GM12878 (cell line): ENCODE measurements around the gene OR1E1. TPM values are rescaled to one million over a fixed set of nuclear protein-coding genes. Genes with fewer than 3 reads are reported as not detected.

Source experiments
- ATAC-seq: fragments of 200-7000 bp; cut with Tn5 transposase; 3 replicates; pipeline ENCODE4 v1.9.1; 2020; ENCODE audit warnings: mild to moderate bottlenecking, moderate library complexity
- BruUV-seq: library from RNA; stranded (reverse); fragments of 400-500 nt; replicated peaks from 2 replicates; lab custom pipeline; 2021; lab: Mats Ljungman, UMichigan
- CTCF ChIA-PET: fragments of 300-600 bp; sonication (Branson Sonifier 250); formaldehyde crosslinking; extraction: SDS; loops from one replicate; lab custom pipeline; 2021; ENCODE audit warnings: inconsistent platforms; lab: Yijun Ruan, JAX
- POLR2A ChIA-PET: fragments of 350-600 bp; formaldehyde crosslinking; extraction: SDS; loops from one replicate; lab custom pipeline; 2021; ENCODE audit warnings: inconsistent platforms; lab: Charles Lee
- RAD21 ChIA-PET: fragments of 300-600 bp; sonication (Branson Sonifier 250); formaldehyde crosslinking; loops from one replicate; lab custom pipeline; 2023; ENCODE audit warnings: antibody characterized with exemption; ENCODE audit not compliant: unreplicated experiment; lab: Charles Lee
- SMC1A ChIA-PET: fragments of 300-600 bp; sonication (Branson Sonifier 250); formaldehyde crosslinking; loops from one replicate; lab custom pipeline; 2023; ENCODE audit not compliant: unreplicated experiment, uncharacterized antibody; lab: Charles Lee
- DNase-seq: peaks from one replicate; pipeline ENCODE4 v3.0.0-alpha.2; 2011; ENCODE audit warnings: low read depth, low spot score
- FAIRE-seq: peaks from 3 replicates; lab custom pipeline; 2011; peaks lifted over from hg19 to GRCh38; lab: Jason Lieb, UNC
- H2AFZ ChIP-seq: 2 replicates; pipeline ENCODE4 v1.6.0; 2011; ENCODE audit warnings: low read depth, low read length, control low read depth; ENCODE audit not compliant: control insufficient read depth
- H3K27ac ChIP-seq: 2 replicates; pipeline ENCODE4 v1.5.1; 2011; ENCODE audit warnings: control low read depth; ENCODE audit not compliant: control insufficient read depth, insufficient read depth
- H3K27me3 ChIP-seq, 2 experiments: replicated peaks in 1 of 2; 2 replicates each; pipeline versions ENCODE4 v1.6.0 to v1.6.1; 2011; ENCODE audit warnings: low read length in 1 of 2; ENCODE audit not compliant: control insufficient read depth in 2 of 2, insufficient read depth in 2 of 2
- H3K36me3 ChIP-seq, 2 experiments: 2 replicates each; pipeline ENCODE4 v1.5.1; 2011; ENCODE audit warnings: low read length in 1 of 2; ENCODE audit not compliant: control insufficient read depth in 2 of 2, insufficient read depth in 2 of 2
- H3K4me1 ChIP-seq: 2 replicates; pipeline ENCODE4 v1.6.1; 2011; ENCODE audit warnings: mild to moderate bottlenecking, low read length, moderate library complexity, mixed read lengths; ENCODE audit not compliant: control insufficient read depth, insufficient read depth
- H3K4me2 ChIP-seq: 2 replicates; pipeline ENCODE4 v1.6.0; 2011; ENCODE audit warnings: control low read depth; ENCODE audit not compliant: control insufficient read depth, insufficient read depth
- H3K4me3 ChIP-seq: fragments of 200-600 bp; sonication (generic); 2 replicates; pipeline ENCODE4 v1.5.1; 2016
- H3K79me2 ChIP-seq: 2 replicates; pipeline ENCODE4 v1.6.0; 2011; ENCODE audit warnings: low read length; ENCODE audit not compliant: control insufficient read depth, insufficient read depth
- H3K9ac ChIP-seq: 2 replicates; pipeline ENCODE4 v1.8.0; 2011; ENCODE audit warnings: low read length, control low read depth, mixed read lengths; ENCODE audit not compliant: control insufficient read depth, insufficient read depth
- H3K9me3 ChIP-seq: replicated peaks from 3 replicates; pipeline ENCODE4 v1.5.1; 2011; ENCODE audit warnings: mild to moderate bottlenecking, low read length; ENCODE audit not compliant: control insufficient read depth, insufficient read depth
- H4K20me1 ChIP-seq: 2 replicates; pipeline ENCODE4 v1.6.0; 2011; ENCODE audit not compliant: control insufficient read depth, insufficient read depth
- ASH2L ChIP-seq: fragments of 300-600, 200-600 bp; sonication (generic); IDR thresholded peaks from 2 replicates; pipeline ENCODE4 v1.6.1; 2017; ENCODE audit warnings: low read depth, mild to moderate bottlenecking, borderline replicate concordance
- BMI1 ChIP-seq: fragments of 450-650 bp; IDR thresholded peaks from 2 replicates; pipeline ENCODE4 v1.6.1; 2016; ENCODE audit warnings: mild to moderate bottlenecking, moderate library complexity, borderline replicate concordance
- CHD4 ChIP-seq: fragments of 200-600 bp; sonication (generic); IDR thresholded peaks from 2 replicates; pipeline ENCODE4 v1.6.1; 2016; ENCODE audit warnings: mild to moderate bottlenecking
- ETV6 ChIP-seq, 2 experiments: fragments of 450-650 bp in 1 of 2; IDR thresholded peaks in 1 of 2; conservative IDR thresholded peaks in 1 of 2; 2 replicates each; pipeline ENCODE4 v1.6.1; 2014; ENCODE audit warnings: antibody characterized with exemption in 1 of 2, borderline replicate concordance in 1 of 2, low read depth in 1 of 2, mild to moderate bottlenecking in 1 of 2, moderate library complexity in 1 of 2
- IKZF2 ChIP-seq, 2 experiments: fragments of 450-650 bp; IDR thresholded peaks; 2 replicates each; pipeline ENCODE4 v1.6.1; 2017; ENCODE audit warnings: mild to moderate bottlenecking in 2 of 2, moderate library complexity in 2 of 2
- LARP7 ChIP-seq: fragments of 450-650 bp; IDR thresholded peaks from 2 replicates; pipeline ENCODE4 v1.6.1; 2017; ENCODE audit warnings: mild to moderate bottlenecking
- MEF2A ChIP-seq: IDR thresholded peaks from 2 replicates; pipeline ENCODE4 v1.6.1; 2011; ENCODE audit warnings: low read depth, mild to moderate bottlenecking, low read length, moderate library complexity; ENCODE audit not compliant: insufficient read depth
- NR2C1 ChIP-seq: fragments of 450-650 bp; IDR thresholded peaks from 2 replicates; pipeline ENCODE4 v1.6.1; 2017; ENCODE audit warnings: antibody characterized with exemption, mild to moderate bottlenecking, moderate library complexity
- PAX5 ChIP-seq: IDR thresholded peaks from 2 replicates; pipeline ENCODE4 v1.6.1; 2011; ENCODE audit warnings: low read depth, low read length, borderline replicate concordance
- POLR2A ChIP-seq: IDR thresholded peaks from 2 replicates; pipeline ENCODE4 v1.6.1; 2011; ENCODE audit warnings: low read depth, mild to moderate bottlenecking, low read length
- SMAD1 ChIP-seq: fragments of 450-650 bp; IDR thresholded peaks from 2 replicates; pipeline ENCODE4 v1.6.1; 2018; ENCODE audit warnings: mild to moderate bottlenecking, low read depth; ENCODE audit not compliant: partially characterized antibody
- SMAD5 ChIP-seq: IDR thresholded peaks from 2 replicates; pipeline ENCODE4 v1.6.1; 2016; ENCODE audit warnings: antibody characterized with exemption, low read depth
- SPI1 ChIP-seq: IDR thresholded peaks from 2 replicates; pipeline ENCODE4 v1.6.1; 2011; ENCODE audit warnings: low read depth, mild to moderate bottlenecking, low read length, moderate library complexity, borderline replicate concordance; ENCODE audit not compliant: insufficient read depth
- ZNF384 ChIP-seq: IDR thresholded peaks from 2 replicates; pipeline ENCODE4 v1.6.1; 2012; ENCODE audit warnings: low read depth, mild to moderate bottlenecking, low read length, improper control_type of control experiment, borderline replicate concordance
- WGBS: methylation state at CpG from one replicate; pipeline ENCODE4 v1.1.6; 2016; ENCODE audit warnings: low lambda C conversion rate; ENCODE audit not compliant: insufficient replicate concordance, insufficient coverage; ENCODE audit errors: missing lambda C conversion rate; 5-methylcytosine and 5-hydroxymethylcytosine counted together
- in situ Hi-C: fragments of 300-500 bp; cut with MboI; formaldehyde crosslinking; loops from 9 replicates; pipeline ENCODE4 v1.14.3; 2018; ENCODE audit warnings: mixed read lengths
- intact Hi-C: fragments of 100-400 bp; cut with micrococcal nuclease; formaldehyde crosslinking; loops from one replicate; pipeline ENCODE4 v1.14.2; 2022; ENCODE audit not compliant: unreplicated experiment
- polyA plus RNA-seq, 11 experiments: library from polyadenylated mRNA; depleted of rRNA in 4 of 11; unstranded in 6 of 11; stranded (reverse) in 5 of 11; fragments of >200 nt; fragmentation: Nextera tagmentation in 4 of 11; fragmentation: Illumina TruSeq in 1 of 11; extraction: Ambion mirVana in 4 of 11; extraction: Trizol in 1 of 11; gene quantifications; 1 replicate in 1 of 11; 2 replicates in 10 of 11; pipeline versions ENCODE4 v1.2.1 to v1.2.3, GENCODE V29; 2011 to 2016; ENCODE audit warnings: inconsistent platforms in 2 of 11, missing spikeins in 2 of 11, low read depth in 1 of 11
- total RNA-seq, 4 experiments: library from RNA; depleted of rRNA in 3 of 4; stranded (reverse); fragments of >200 nt in 3 of 4; fragmentation: Illumina TruSeq in 1 of 4; extraction: Trizol in 1 of 4; gene quantifications; 2 replicates each; pipeline versions ENCODE4 v1.2.1 to v1.2.3, GENCODE V29; 2013 to 2021
- TF ChIP-seq, protein P1 (sequence below): fragments of 450-650 bp; conservative IDR thresholded peaks from 2 replicates; pipeline ENCODE4 v1.6.1; 2017; ENCODE audit warnings: mild to moderate bottlenecking, moderate library complexity
- TF ChIP-seq, protein P2 (sequence below): IDR thresholded peaks from 2 replicates; pipeline ENCODE4 v1.6.1; 2011; ENCODE audit warnings: low read depth, low read length, improper control_type of control experiment, borderline replicate concordance
- TF ChIP-seq, protein P3 (sequence below): fragments of 450-650 bp; IDR thresholded peaks from 2 replicates; pipeline ENCODE4 v1.6.1; 2017; ENCODE audit warnings: mild to moderate bottlenecking, low read depth, inconsistent platforms; ENCODE audit not compliant: poor library complexity, severe bottlenecking
- TF ChIP-seq, protein P4 (sequence below): IDR thresholded peaks from 2 replicates; pipeline ENCODE4 v1.6.1; 2012; ENCODE audit warnings: low read depth, low read length, improper control_type of control experiment

OR1E1 gene
- total and polyA plus RNA-seq, 10 of the 15 experiments (the other 5 are each of a cell fraction or from before 2014, with no cell fraction given) = not detected

DNA sequence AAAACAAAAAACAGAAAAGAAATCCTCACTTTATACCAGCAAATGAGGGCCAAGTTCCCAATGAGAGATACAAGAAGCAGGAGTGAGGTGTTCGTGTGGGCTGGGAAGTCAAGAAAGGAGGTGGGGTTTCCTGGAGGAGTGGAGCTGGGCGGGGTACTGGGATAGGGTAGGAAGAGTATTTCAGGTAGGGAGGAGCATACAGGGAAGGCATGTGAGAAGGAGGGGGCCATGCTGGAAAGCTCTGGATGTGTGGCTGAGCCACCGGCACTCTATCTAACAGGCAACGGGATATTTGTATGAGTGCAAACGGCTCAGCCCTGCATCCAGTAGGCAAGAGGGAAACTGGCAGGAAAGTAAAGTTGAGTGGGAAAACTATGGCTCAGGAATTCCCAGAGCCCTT is 16.3 kb downstream of the OR1E1 start:
- H2AFZ ChIP-seq = no peak overlapping the region
- no peaks in the 10 kb centered on the region for H3K36me3 ChIP-seq
- intact Hi-C loops (no loop called here), in situ Hi-C loops (no loop called here)
- ChIA-PET CTCF (no interaction called here), RAD21 (no interaction called here), POLR2A (no interaction called here), SMC1A (no interaction called here)
- BruUV-seq = no TSS peak
- no peaks in the 10 kb centered on the region for H3K79me2 ChIP-seq
- ATAC-seq (no peak), FAIRE-seq (no peak), DNase-seq (no peak)
- no peaks in the 10 kb centered on the region for H3K27me3 ChIP-seq
- no peak overlapping the region for H3K4me3 ChIP-seq
- TF ChIP-seq, protein P1, sequence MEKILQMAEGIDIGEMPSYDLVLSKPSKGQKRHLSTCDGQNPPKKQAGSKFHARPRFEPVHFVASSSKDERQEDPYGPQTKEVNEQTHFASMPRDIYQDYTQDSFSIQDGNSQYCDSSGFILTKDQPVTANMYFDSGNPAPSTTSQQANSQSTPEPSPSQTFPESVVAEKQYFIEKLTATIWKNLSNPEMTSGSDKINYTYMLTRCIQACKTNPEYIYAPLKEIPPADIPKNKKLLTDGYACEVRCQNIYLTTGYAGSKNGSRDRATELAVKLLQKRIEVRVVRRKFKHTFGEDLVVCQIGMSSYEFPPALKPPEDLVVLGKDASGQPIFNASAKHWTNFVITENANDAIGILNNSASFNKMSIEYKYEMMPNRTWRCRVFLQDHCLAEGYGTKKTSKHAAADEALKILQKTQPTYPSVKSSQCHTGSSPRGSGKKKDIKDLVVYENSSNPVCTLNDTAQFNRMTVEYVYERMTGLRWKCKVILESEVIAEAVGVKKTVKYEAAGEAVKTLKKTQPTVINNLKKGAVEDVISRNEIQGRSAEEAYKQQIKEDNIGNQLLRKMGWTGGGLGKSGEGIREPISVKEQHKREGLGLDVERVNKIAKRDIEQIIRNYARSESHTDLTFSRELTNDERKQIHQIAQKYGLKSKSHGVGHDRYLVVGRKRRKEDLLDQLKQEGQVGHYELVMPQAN = no peak
- TF ChIP-seq NR2C1 (no peak), LARP7 (no peak), CHD4 (no peak), ASH2L (no peak), MEF2A (no peak), ETV6 (conservative IDR thresholded peaks at IDR 0.05 in 1 of 2, IDR thresholded peaks at IDR 0.05 in 1 of 2; ENCODE audit: borderline replicate concordance in 1 of 2, low read depth in 1 of 2) (no peak), PAX5 (no peak), SPI1 (no peak), POLR2A (no peak), IKZF2 (IDR thresholded peaks at IDR 0.05) (no peak), ZNF384 (no peak), BMI1 (no peak), SMAD1 (no peak), SMAD5 (no peak)
- TF ChIP-seq, protein P2, sequence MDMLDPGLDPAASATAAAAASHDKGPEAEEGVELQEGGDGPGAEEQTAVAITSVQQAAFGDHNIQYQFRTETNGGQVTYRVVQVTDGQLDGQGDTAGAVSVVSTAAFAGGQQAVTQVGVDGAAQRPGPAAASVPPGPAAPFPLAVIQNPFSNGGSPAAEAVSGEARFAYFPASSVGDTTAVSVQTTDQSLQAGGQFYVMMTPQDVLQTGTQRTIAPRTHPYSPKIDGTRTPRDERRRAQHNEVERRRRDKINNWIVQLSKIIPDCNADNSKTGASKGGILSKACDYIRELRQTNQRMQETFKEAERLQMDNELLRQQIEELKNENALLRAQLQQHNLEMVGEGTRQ = no peak
- TF ChIP-seq, protein P3, sequence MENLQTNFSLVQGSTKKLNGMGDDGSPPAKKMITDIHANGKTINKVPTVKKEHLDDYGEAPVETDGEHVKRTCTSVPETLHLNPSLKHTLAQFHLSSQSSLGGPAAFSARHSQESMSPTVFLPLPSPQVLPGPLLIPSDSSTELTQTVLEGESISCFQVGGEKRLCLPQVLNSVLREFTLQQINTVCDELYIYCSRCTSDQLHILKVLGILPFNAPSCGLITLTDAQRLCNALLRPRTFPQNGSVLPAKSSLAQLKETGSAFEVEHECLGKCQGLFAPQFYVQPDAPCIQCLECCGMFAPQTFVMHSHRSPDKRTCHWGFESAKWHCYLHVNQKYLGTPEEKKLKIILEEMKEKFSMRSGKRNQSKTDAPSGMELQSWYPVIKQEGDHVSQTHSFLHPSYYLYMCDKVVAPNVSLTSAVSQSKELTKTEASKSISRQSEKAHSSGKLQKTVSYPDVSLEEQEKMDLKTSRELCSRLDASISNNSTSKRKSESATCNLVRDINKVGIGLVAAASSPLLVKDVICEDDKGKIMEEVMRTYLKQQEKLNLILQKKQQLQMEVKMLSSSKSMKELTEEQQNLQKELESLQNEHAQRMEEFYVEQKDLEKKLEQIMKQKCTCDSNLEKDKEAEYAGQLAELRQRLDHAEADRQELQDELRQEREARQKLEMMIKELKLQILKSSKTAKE = no peak
- TF ChIP-seq, protein P4, sequence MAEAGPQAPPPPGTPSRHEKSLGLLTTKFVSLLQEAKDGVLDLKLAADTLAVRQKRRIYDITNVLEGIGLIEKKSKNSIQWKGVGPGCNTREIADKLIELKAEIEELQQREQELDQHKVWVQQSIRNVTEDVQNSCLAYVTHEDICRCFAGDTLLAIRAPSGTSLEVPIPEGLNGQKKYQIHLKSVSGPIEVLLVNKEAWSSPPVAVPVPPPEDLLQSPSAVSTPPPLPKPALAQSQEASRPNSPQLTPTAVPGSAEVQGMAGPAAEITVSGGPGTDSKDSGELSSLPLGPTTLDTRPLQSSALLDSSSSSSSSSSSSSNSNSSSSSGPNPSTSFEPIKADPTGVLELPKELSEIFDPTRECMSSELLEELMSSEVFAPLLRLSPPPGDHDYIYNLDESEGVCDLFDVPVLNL = no peak
- H3K9me3 ChIP-seq = no peaks in the 10 kb centered on the region; the same call in 2 of the 3 replicates
- no peak overlapping the region for H3K27ac ChIP-seq
- no peak overlapping the region for H3K9ac ChIP-seq
- WGBS = 5% methylated on average over 4 of the region's 5 CpGs
- no peak overlapping the region for H3K4me2 ChIP-seq
- no peaks in the 10 kb centered on the region for H4K20me1 ChIP-seq
- no peaks in the 10 kb centered on the region for H3K4me1 ChIP-seq
